ENCODE measurements around the gene RAP1GAP2. TPM values are rescaled to one million over a fixed set of nuclear protein-coding genes. Genes with fewer than 3 reads are reported as not detected.
A peak's percentile ranks its signal among the peaks of the same experiment; 100 is the strongest.

The RAP1GAP2 gene
- polyA plus RNA-seq, 1 experiment: 2.8 TPM

- CTCF ChIA-PET: interaction anchor here (0.6 to 1.2 kb wide), 2 partner anchors 13 to 96 kb away, joined by 4 to 5 read pairs; no protein-coding TSS in a partner anchor
- POLR2A ChIA-PET: no interaction called here
Measured at GRCh38 chr17:2924211-2924610, 128.0 kb downstream of the RAP1GAP2 start.

DNA sequence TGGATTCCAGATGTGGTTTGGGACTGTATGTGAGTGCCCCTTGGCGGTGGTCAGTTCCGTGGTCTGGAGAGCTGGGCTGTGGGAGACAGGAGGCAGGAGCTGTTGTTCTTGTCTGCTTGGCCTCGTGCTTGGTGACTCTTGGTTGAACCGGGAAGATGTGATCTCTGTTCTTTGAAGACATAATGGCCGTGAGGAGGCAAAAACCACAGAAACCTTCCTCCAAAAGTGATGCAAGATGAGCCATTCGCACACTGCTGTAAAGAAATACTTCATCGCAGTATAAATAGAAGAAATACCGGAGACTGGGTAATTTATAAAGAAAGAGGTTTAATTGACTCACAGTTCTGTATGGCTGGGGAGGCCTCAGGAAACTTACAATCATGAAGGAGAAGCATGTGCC, 128.8 kb downstream of the RAP1GAP2 start:
- Histone ChIP-seq H3K27ac (ENCODE audit: low read depth, low read length) (peak overlapping the region; percentile 21), H3K9me3 (ENCODE audit: control insufficient read depth, insufficient read depth, low read length) (peaks cover 3% of the 10 kb centered on the region; the same call in 1 of the 2 replicates), H3K27me3 (ENCODE audit: control insufficient read depth, insufficient read depth, low read length) (no peaks in the 10 kb centered on the region), H3K4me3 (ENCODE audit: low read depth, low read length) (no peak overlapping the region)
- TF ChIP-seq, protein P1, sequence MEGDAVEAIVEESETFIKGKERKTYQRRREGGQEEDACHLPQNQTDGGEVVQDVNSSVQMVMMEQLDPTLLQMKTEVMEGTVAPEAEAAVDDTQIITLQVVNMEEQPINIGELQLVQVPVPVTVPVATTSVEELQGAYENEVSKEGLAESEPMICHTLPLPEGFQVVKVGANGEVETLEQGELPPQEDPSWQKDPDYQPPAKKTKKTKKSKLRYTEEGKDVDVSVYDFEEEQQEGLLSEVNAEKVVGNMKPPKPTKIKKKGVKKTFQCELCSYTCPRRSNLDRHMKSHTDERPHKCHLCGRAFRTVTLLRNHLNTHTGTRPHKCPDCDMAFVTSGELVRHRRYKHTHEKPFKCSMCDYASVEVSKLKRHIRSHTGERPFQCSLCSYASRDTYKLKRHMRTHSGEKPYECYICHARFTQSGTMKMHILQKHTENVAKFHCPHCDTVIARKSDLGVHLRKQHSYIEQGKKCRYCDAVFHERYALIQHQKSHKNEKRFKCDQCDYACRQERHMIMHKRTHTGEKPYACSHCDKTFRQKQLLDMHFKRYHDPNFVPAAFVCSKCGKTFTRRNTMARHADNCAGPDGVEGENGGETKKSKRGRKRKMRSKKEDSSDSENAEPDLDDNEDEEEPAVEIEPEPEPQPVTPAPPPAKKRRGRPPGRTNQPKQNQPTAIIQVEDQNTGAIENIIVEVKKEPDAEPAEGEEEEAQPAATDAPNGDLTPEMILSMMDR (IDR thresholded peaks at IDR 0.05; ENCODE audit: low read depth, low read length): no peak
- POLR2A ChIA-PET: no interaction called here
- DNase-seq (ENCODE audit: low read depth, low spot score): no peak
- CTCF ChIA-PET: interaction anchor here (1.2 kb wide), 1 partner anchor 12 kb away, joined by 4 read pairs; no protein-coding TSS in a partner anchor

More at GRCh38 chr17:2924211-2924610, 128.0 kb downstream of the RAP1GAP2 start:
- TF ChIP-seq, protein P1 (IDR thresholded peaks at IDR 0.05; ENCODE audit: low read depth, low read length): no peak
- Histone ChIP-seq H3K4me3 (ENCODE audit: low read depth, low read length) (no peak overlapping the region), H3K27me3 (ENCODE audit: control insufficient read depth, insufficient read depth, low read length) (no peaks in the 10 kb centered on the region), H3K9me3 (ENCODE audit: control insufficient read depth, insufficient read depth, low read length) (peaks cover 3% of the 10 kb centered on the region; the same call in 1 of the 2 replicates), H3K27ac (ENCODE audit: low read depth, low read length) (no peak overlapping the region)
- DNase-seq (ENCODE audit: low read depth, low spot score): no peak

DNA sequence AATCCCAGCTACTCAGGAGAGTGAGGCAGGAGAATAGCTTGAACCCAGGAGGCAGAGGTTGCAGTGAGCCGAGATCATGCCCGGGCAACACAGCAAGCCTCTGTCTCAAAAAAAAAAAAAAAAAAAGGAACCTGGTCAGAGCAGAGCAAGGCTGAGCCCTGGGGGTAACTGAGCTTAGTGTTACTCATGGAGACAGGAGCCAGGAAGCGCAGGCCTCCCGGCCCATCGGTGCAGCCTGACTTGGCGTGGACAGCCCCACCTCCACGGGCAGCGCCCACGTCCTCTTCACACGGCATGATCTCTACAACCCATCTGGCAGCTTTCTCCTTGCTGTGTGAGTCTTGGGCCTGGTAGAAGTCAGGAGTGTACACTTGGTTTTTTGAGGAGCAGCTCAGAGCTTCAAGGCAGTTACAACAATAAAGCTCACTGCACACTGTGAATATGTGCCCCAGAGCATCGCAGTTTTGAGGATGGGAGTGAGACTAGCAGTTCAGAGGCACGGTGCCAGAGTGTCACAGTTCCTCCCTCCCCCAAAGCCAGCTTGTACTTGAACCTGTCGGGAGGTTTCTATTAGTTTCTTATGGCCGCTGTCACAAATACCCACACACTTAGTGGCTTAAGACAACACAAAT, 129.9 kb downstream of the RAP1GAP2 start:
- Histone ChIP-seq H3K27ac (ENCODE audit: low read depth, low read length) (no peak overlapping the region), H3K27me3 (ENCODE audit: control insufficient read depth, insufficient read depth, low read length) (no peaks in the 10 kb centered on the region), H3K4me3 (ENCODE audit: low read depth, low read length) (no peak overlapping the region), H3K9me3 (ENCODE audit: control insufficient read depth, insufficient read depth, low read length) (peaks cover 3% of the 10 kb centered on the region; the same call in 1 of the 2 replicates)
- DNase-seq (ENCODE audit: low read depth, low spot score): no peak
- ChIA-PET POLR2A (no interaction called here), CTCF (interaction anchor here (0.6 to 1.1 kb wide), 3 partner anchors 34 to 97 kb away, joined by 3 read pairs; no protein-coding TSS in a partner anchor)
- TF ChIP-seq, protein P1 (IDR thresholded peaks at IDR 0.05; ENCODE audit: low read depth, low read length): no peak

GRCh38 chr17:2928294-2928890, 132.2 kb downstream of the RAP1GAP2 start:
- ChIA-PET CTCF (no interaction called here), POLR2A (no interaction called here)
- TF ChIP-seq, protein P1 (IDR thresholded peaks at IDR 0.05; ENCODE audit: low read depth, low read length): no peak
- no peak for DNase-seq (ENCODE audit: low read depth, low spot score)
- no peaks in the 10 kb centered on the region for H3K27me3 ChIP-seq (ENCODE audit: control insufficient read depth, insufficient read depth, low read length)
- peaks cover 3% of the 10 kb centered on the region; the same call in 1 of the 2 replicates for H3K9me3 ChIP-seq (ENCODE audit: control insufficient read depth, insufficient read depth, low read length)
- no peak overlapping the region for H3K27ac ChIP-seq (ENCODE audit: low read depth, low read length)
- no peak overlapping the region for H3K4me3 ChIP-seq (ENCODE audit: low read depth, low read length)

Measured in AG04450 (cell line).